Measurements from ENCODE around the gene MKI67. TPM values are rescaled to one million over a fixed set of nuclear protein-coding genes. Genes with fewer than 3 reads are reported as not detected.

Gene MKI67
- total RNA-seq, 1 donor from 2014 or later: 7.3 TPM

GRCh38 chr10:128063736-128064107 is 62.5 kb downstream of the MKI67 start:
- DNase-seq: no peak

DNA sequence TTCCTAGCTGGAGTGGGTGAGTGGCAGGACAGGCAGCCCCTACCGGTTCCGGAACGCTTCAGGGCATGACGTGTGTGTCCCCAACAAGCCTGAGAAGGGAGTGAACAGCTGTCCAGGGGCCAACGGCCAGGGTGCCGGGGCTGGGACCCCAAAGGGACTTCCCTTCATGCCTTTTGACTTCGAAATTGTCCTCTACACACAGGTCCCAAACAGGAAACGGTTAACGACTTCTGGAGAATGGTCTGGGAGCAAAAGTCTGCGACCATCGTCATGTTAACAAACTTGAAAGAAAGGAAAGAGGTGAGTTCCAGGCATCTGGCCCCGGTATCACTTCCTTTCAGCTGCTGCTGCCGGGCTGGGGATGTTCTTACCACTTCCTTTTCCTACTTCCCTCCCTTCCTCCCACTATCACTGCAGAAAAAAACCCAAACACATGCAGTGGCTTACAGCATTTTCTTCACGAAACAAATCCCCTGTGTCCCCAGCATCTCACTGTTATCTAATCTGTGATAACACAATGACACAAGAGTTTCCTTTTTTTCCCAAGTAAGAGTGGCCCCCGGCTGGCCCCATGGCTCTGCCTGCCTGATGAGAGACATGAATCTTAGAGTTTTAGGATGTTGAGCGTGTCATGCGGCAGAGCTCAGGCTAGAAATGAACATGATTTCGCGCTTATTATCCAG is 63.2 kb downstream of the MKI67 start:
- DNase-seq: peak; percentile 44

- DNase-seq: peak; percentile 38
Measured at GRCh38 chr10:128062331-128062880, 63.8 kb downstream of the MKI67 start.

- no peak for DNase-seq
Measured at GRCh38 chr10:128061306-128062300, 64.6 kb downstream of the MKI67 start.

DNA sequence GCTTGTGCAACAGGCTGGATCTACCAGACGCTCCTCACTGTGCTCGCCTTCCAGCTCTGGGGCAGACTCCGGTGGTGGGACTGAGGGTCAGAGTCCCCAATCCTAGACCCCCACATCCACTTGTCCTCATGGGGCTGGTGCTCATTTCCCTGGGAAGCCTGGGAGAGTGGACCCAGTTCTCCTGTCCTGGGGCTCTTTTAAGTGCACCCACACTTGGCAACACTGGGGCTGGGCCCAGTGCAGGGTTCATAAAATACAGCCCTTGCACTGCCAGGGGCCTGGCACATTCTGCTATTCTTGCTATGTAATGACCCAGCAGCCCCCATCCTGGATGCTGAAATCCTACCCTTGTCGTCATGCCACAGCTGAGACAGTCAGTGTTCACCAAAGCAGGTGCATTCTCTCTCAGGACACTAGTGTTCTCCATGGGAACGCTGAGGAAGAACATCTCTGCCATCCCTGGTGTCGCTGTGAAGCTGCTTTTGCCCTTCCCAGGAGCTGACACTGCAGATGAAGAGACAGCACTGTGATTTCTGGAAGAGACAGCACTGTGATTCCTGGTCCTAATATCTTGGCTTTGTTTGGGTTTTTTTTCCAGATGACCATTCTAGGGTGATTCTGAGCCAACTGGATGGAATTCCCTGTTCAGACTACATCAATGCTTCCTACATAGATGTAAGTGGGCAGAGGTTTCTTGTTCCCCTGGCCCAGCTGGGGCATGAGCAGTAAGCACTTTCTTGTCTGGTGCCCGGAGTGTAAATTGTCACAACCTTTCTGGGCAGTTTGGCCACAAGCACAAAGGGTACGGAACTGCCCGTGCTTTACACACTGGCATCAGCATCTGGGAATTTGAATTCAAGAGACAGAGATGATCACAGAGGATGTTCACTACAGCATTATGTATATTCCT is 65.6 kb downstream of the MKI67 start:
- DNase-seq: no peak

DNA sequence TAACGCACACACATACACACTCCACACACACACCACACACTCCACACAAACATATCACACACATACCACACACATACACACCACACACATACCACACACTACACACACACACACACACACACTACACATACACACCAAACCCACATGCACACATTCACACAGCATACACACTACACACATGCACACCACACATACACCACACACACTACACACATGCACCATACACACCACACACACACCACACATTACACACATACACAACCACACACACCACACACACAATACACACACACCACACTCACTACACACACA is 66.3 kb downstream of the MKI67 start:
- no peak for DNase-seq

- no peak for DNase-seq
Measured at GRCh38 chr10:128059266-128059981, 66.8 kb downstream of the MKI67 start.

- DNase-seq: no peak
Measured at GRCh38 chr10:128058750-128059134, 67.5 kb downstream of the MKI67 start.

GRCh38 chr10:128058106-128058749 is 68.0 kb downstream of the MKI67 start:
- no peak for DNase-seq

DNA sequence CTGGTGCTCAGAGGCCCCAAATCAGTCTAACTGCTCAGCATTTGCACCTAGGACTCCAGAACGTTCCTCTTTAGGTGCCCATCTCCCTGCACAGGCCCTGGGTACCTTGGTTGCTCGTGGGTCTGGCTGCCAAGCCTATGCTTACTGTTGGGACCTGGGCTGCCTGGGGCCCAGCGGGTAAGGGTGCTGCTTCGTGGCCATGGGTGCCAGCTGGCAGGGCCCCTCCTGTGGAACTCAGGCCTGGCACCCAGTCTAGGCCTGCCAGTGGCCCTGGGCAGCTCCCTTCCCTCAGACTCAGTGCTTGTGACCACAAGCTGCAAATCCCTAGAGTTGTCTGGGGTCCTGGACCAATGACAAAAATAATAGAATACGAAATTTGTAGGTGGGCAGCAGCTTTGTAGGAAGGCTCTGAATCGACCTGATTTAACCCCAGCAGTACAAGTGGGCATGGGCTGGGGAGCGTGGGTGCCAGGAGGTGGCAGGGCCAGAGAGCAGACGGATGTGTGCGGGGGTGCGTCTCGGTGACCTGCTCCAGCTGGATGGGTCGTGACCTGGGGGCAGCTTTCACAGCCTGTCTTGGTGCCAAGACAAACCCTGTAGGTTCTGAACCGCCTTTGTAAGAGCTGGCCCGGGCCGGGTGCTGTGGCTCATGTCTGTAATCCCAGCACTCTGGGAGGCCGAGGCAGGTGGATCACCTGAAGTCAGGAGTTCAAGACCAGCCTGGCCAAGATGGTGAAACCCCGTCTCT is 69.7 kb downstream of the MKI67 start:
- DNase-seq: no peak

DNA sequence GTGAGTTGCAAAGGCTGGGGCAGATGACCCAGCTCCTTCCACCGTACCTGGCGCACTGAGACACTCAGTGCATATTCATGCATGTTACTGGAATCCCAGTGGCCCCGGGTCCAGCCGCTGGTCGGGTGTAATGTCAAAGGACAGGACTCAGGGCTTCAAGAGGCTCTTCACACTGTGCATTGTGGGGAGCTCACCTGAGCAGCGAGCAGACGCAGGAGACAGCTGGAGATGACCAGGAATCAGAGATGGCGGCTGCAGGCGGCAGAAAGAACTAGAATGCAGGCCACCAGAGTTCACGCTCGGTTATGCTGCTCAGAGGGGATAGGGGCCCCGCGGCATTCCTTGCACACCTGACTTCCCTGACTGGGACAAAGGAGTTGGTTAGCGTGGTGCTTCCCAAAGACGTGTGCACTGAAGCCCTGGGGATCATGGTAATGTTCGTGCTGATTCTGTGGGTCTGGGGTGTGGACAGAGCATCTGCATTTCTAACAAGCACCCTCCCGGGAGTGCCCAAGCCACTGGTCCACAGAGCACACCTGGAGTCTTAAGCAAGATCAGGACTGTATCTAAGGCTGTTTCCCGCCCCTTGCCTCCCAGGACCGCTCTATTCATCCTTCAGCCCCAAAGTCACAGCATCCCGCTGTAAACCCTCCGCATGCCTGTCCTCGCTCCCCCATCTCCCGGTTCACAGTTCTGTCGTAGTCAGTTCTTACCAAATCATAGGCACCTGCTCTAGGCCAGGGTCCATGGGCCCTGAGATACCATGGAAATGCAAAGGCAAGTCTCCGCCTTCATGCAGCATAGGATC is 71.0 kb downstream of the MKI67 start:
- no peak for DNase-seq

DNA sequence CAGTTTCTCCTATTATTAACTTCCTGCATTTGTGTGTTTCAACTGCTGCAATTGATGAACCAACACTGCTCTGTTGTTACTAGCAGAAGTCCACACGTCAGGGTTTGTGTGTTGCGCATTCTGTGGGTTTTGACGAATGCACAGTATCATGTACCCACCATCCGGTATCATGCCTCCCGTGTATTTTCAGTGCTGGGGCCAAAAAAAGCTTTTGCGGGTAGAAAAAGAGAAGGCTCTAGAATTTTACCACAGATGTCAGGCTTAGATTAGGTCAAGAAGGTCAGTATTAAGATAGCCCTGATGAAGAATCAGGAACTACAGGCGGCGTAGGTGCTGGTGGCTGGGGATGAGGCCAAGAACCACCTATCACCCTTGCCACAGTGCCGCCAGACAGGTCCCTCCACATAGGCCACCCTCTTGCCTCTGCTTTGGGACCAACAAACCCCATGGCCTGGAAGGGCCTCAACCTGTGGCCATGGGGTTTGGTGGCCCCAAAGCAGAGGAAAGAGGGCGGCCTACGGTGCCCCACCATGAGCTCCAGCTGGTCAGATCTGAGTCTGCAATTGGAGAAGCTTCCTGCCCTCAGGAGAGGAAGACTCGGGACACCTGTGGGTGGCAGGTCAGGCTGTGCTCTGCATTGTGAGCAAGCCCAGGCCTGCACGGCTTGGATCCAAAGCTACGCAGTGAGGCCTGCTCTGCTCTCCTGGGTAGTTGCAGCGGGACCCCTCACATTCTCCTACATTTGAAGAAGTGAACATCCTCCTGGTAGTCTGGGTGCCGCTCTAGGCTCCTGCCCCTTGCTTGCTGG is 71.9 kb downstream of the MKI67 start:
- DNase-seq: no peak

DNA sequence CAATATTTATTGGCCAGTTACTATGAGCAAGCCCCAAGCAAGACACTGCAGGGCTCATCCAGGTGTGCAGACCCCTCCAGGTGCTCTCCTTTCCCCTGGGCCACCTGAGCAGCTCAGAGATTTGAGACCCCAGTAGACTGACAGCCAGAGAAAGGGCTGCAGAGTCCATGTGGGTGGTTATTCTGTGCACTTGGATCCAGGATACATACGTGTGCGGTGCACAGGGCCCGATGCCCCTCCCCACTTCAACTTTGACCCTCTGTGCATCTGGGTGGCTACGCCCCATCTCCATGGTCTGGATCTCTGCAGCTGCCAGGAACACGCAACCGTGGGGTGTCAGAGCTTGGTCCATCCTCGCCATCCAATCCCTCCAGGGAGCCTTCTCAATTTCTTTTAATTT is 72.9 kb downstream of the MKI67 start:
- no peak for DNase-seq

DNA sequence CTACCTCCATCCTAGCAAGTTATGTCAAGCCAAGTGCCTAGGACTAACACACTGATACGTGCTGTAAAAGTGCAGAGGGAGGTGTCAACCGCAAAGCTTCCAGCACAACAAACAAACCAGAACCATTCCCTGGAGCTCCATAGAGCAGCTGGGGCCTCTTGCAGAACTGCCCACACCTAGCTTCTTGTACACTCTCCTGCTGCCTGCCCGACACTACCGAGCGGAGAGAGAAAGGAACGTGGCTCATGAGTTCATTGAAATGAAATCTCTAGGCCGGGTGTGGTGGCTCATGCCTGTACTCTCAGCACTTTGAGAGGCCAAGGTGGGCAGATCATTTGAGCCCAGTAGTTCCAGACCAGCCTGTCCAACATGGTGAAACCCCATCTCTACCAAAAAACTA is 73.5 kb downstream of the MKI67 start:
- no peak for DNase-seq

GRCh38 chr10:128051548-128051947 is 74.7 kb downstream of the MKI67 start:
- DNase-seq: no peak

GRCh38 chr10:128050936-128051335 is 75.3 kb downstream of the MKI67 start:
- no peak for DNase-seq

DNA sequence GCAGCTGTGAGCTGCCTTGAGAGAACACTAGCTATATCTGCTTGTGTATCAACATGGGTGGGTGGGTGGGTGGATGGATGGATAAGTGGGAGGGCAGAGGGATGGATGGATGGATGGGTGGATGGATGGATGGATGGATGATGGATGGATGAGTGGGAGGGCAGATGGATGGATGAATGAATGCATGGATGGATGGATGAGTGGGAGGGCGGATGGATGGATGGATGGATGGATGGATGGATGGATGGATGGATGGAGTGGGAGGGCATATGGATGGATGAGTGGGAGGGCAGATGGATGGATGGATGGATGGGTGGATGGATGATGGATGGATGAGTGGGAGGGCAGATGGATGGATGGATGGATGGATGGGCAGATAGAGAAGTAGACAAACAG is 76.1 kb downstream of the MKI67 start:
- no peak for DNase-seq

DNA sequence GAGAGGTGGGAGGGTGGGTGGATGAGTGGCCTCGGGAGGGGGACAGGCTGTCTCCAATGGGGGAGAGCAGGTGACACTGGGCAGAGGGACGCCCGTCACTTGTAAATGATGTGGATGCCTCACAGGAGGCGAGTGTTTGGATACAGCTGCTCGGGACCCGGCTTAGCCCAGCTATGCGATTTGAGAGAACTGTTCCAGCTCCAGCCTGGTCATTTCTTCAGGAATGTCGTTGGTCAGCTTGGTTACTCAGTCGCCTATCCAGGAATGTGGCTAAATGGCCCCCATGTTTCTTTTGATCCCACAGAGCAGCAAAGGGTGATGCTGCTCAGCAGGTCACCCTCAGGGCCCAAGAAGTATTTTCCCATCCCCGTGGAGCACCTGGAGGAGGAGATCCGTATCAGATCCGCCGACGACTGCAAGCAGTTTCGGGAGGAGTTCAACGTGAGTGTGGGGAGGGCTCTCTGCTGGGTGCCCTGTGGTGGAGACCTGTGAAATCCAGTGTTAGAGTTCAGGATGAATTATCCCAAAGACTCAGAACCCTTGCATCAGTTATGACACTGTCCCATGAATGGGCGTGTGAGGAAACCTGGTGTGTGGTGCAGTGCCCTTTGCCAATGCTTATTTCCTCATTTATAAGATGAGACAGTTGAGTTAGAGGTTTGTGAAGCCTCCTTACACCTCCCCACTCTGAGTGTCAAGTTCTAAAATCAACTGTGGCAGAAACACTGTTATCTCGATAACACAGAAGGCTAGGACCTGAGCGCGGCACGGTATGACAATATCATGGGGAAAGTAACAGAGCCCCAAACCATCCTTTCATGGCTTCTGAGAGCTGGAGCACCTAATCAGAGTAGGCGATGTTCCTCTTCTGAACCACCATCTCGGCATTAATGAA is 76.8 kb downstream of the MKI67 start:
- no peak for DNase-seq
